Endodermal cell (in vitro differentiated cells): ENCODE measurements around the gene IFNK. TPM values are rescaled to one million over a fixed set of nuclear protein-coding genes. Genes with fewer than 3 reads are reported as not detected.

ENCODE experiments used
- DNase-seq: peaks from one replicate; pipeline ENCODE4 v3.0.0-alpha.2; 2017
- H3K27ac ChIP-seq: 2 replicates; pipeline ENCODE4 v1.5.1; 2013; ENCODE audit warnings: mild to moderate bottlenecking, low read depth, low read length, moderate library complexity
- H3K27me3 ChIP-seq: 2 replicates; pipeline ENCODE4 v1.6.1; 2013; ENCODE audit warnings: mild to moderate bottlenecking, low read length, moderate library complexity; ENCODE audit not compliant: insufficient read depth, control insufficient read depth, poor library complexity, severe bottlenecking
- H3K36me3 ChIP-seq: 2 replicates; pipeline ENCODE4 v1.7.0; 2013; ENCODE audit warnings: mild to moderate bottlenecking, low read length, moderate library complexity; ENCODE audit not compliant: control insufficient read depth, insufficient read depth
- H3K4me1 ChIP-seq: one replicate; pipeline ENCODE4 v1.7.0; 2013; ENCODE audit warnings: low read length; ENCODE audit not compliant: control insufficient read depth, insufficient read depth
- H3K4me3 ChIP-seq: 2 replicates; pipeline ENCODE4 v1.5.1; 2013; ENCODE audit warnings: mild to moderate bottlenecking, low read length, moderate library complexity
- H3K9ac ChIP-seq: 2 replicates; pipeline ENCODE4 v1.6.1; 2013; ENCODE audit warnings: mild to moderate bottlenecking, low read length, moderate library complexity; ENCODE audit not compliant: poor library complexity, severe bottlenecking; ENCODE audit errors: extremely low read depth
- H3K9me3 ChIP-seq: 2 replicates; pipeline ENCODE4 v1.6.1; 2013; ENCODE audit warnings: mild to moderate bottlenecking, low read length, moderate library complexity; ENCODE audit not compliant: control insufficient read depth
- H3K27ac Mint-ChIP-seq: 2 replicates; pipeline ENCODE4 v1.8.0; 2020; ENCODE audit warnings: mixed read lengths
- H3K27me3 Mint-ChIP-seq: 2 replicates; pipeline ENCODE4 v1.8.0; 2021; ENCODE audit warnings: mild to moderate bottlenecking, mixed read lengths; ENCODE audit not compliant: insufficient read depth
- H3K36me3 Mint-ChIP-seq: 2 replicates; pipeline ENCODE4 v1.8.0; 2020; ENCODE audit warnings: low read depth, mixed read lengths
- H3K4me1 Mint-ChIP-seq: 2 replicates; pipeline ENCODE4 v1.8.0; 2020; ENCODE audit warnings: mixed read lengths
- H3K4me3 Mint-ChIP-seq: 2 replicates; pipeline ENCODE4 v1.8.0; 2020; ENCODE audit warnings: mild to moderate bottlenecking, moderate library complexity, mixed read lengths
- H3K9me3 Mint-ChIP-seq: 2 replicates; pipeline ENCODE4 v1.8.0; 2020; ENCODE audit warnings: mild to moderate bottlenecking, mixed read lengths
- WGBS, 2 experiments: methylation state at CpG; one replicate each; pipeline versions ENCODE4 v1.1.5 to v1.1.7; 2013; ENCODE audit warnings: missing lambda C conversion rate in 2 of 2, mixed read lengths in 1 of 2; ENCODE audit not compliant: insufficient coverage in 1 of 2, insufficient read length in 1 of 2; 5-methylcytosine and 5-hydroxymethylcytosine counted together
- total RNA-seq, 2 donors: library from RNA; stranded (reverse); fragmentation: NEBNext Ultra II Directional in 1 of 2; extraction: Animal tissue kit (Norgen Biotek cat#: 25700) in 1 of 2; gene quantifications; 2 replicates in 1 of 2; 3 replicates in 1 of 2; pipeline ENCODE4 v1.2.1, GENCODE V29; 2021
- TF ChIP-seq, protein P1 (sequence below): fragments of 200-600 bp; sonication (generic); conservative IDR thresholded peaks from 2 replicates; pipeline ENCODE4 v1.5.0; 2021; ENCODE audit warnings: antibody characterized with exemption, mild to moderate bottlenecking

The IFNK gene
- total RNA-seq, 2 donors from 2014 or later, result not detected

DNA sequence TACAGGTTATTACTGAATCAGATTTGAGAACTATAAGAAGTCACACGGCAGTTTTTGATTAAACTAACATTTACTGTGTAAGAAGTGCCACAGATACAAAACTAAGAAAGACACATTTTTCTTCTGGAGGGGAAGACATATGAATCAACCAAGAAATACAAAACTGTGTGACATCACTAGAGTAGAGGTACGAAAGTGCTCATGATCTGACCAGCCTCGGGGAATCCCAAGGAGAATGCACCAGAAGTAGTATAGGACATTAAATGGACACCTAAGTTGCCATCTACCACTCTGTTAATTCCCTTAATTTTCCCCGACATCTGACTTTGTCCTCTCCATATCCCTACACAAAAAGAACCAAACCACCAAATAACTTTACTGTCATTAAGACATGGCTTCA lies 5.3 kb upstream of the IFNK start:
- 93 to 98% methylated on average over 3 to 4 of the region's 4 CpGs for WGBS, 2 experiments
- Histone ChIP-seq H3K36me3 (no peaks in the 10 kb centered on the region), H3K4me1 (no peaks in the 10 kb centered on the region), H3K9ac (no peak overlapping the region), H3K27me3 (no peaks in the 10 kb centered on the region), H3K4me3 (no peak overlapping the region), H3K9me3 (no peaks in the 10 kb centered on the region), H3K27ac (no peak overlapping the region)
- no peaks in the 10 kb centered on the region for H3K9me3 Mint-ChIP-seq
- H3K4me1 Mint-ChIP-seq, result peaks cover 2% of the 10 kb centered on the region
- DNase-seq, result no peak
- H3K27me3 Mint-ChIP-seq, result no peaks in the 10 kb centered on the region
- TF ChIP-seq, protein P1, sequence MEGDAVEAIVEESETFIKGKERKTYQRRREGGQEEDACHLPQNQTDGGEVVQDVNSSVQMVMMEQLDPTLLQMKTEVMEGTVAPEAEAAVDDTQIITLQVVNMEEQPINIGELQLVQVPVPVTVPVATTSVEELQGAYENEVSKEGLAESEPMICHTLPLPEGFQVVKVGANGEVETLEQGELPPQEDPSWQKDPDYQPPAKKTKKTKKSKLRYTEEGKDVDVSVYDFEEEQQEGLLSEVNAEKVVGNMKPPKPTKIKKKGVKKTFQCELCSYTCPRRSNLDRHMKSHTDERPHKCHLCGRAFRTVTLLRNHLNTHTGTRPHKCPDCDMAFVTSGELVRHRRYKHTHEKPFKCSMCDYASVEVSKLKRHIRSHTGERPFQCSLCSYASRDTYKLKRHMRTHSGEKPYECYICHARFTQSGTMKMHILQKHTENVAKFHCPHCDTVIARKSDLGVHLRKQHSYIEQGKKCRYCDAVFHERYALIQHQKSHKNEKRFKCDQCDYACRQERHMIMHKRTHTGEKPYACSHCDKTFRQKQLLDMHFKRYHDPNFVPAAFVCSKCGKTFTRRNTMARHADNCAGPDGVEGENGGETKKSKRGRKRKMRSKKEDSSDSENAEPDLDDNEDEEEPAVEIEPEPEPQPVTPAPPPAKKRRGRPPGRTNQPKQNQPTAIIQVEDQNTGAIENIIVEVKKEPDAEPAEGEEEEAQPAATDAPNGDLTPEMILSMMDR, result no peak
- H3K27ac Mint-ChIP-seq, result no peak overlapping the region
- H3K4me3 Mint-ChIP-seq, result no peak overlapping the region
- H3K36me3 Mint-ChIP-seq, result no peaks in the 10 kb centered on the region

DNA sequence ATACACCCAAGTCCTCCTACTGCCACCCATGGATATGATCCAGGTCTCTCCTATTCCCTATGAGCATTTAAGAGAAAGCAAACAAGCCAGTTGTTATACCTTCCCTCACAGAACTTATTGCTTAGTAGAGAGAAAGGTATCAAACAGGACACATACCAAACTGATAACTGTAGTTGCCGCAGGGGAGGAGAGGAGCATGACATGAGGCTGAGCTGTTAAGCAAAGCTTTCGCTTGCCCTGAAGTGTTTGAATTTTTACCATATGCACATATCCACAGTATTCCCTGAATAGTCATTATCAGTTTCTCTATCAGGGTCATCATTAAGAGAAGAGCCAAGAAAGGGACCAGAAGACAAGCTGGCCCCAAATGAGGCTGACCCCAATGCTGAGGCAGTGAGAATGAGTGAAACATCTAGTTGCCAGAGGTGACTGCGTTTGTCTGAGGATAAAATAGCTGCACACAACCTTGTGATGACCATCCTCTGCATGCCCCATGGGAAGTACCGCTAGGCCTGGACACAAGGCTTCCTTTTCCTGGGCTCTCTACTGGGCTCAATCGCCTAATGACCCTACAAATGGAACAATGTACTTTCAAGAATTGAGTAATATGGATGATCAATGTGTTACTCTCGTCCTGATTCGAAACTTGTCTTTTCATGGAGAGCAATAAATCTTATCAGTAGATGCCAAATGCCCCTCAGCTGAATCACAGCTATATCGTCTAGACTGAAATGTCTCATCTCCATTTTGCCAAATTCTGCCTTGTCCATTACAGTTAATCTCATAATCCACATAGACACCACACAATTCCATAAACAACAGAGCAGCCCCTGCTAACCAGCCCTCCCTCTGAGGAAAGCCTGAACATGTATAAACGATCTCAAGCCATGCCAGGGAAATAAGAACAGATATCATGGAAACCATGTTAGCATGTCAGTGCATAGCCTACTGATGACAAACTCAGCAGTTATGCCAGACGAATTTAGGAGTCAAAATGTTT lies 4.3 kb upstream of the IFNK start:
- Mint-ChIP-seq H3K9me3 (no peaks in the 10 kb centered on the region), H3K4me1 (peaks cover 2% of the 10 kb centered on the region), H3K27me3 (no peaks in the 10 kb centered on the region), H3K27ac (no peak overlapping the region), H3K4me3 (no peak overlapping the region), H3K36me3 (no peaks in the 10 kb centered on the region)
- TF ChIP-seq, protein P1, result no peak
- WGBS, 2 experiments, result 86 to 91% methylated on average over 9 to 10 of the region's 10 CpGs
- Histone ChIP-seq H3K27ac (no peak overlapping the region), H3K4me3 (no peak overlapping the region), H3K4me1 (no peaks in the 10 kb centered on the region), H3K9me3 (no peaks in the 10 kb centered on the region), H3K9ac (no peak overlapping the region), H3K27me3 (no peaks in the 10 kb centered on the region), H3K36me3 (no peaks in the 10 kb centered on the region)
- no peak for DNase-seq

DNA sequence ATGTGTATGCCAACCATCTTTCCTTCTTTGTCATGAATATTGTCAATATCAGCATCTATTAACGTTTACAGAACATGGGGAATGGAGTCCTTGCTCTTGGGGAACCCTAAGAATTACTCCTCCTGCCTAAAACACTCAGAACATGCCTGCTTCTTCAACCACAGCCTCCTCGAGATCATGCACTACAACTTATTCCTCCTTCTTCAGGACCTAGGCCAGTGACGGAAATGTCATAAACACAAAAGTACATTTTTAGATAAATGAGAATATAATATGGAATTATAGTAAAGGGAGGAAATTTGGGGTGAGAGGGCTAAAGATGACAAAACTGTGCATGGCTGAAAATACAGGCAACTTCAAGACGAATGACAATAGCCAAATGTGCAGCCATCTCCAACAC lies 3.1 kb upstream of the IFNK start:
- Histone ChIP-seq H3K27ac (no peak overlapping the region), H3K9me3 (no peaks in the 10 kb centered on the region), H3K36me3 (no peaks in the 10 kb centered on the region), H3K27me3 (peaks cover 2% of the 10 kb centered on the region), H3K4me3 (no peak overlapping the region), H3K4me1 (no peaks in the 10 kb centered on the region), H3K9ac (no peak overlapping the region)
- H3K4me3 Mint-ChIP-seq, result no peak overlapping the region
- no peaks in the 10 kb centered on the region for H3K36me3 Mint-ChIP-seq
- TF ChIP-seq, protein P1, result no peak
- peaks cover 2% of the 10 kb centered on the region for H3K4me1 Mint-ChIP-seq
- 85 to 100% methylated on average over 1 to 3 of the region's 4 CpGs for WGBS, 2 experiments
- H3K9me3 Mint-ChIP-seq, result no peaks in the 10 kb centered on the region
- H3K27me3 Mint-ChIP-seq, result peaks cover 2% of the 10 kb centered on the region
- DNase-seq, result no peak
- no peak overlapping the region for H3K27ac Mint-ChIP-seq
